ENCODE measurements around the gene IL17RC.

GRCh38 chr3:9903238-9903624 lies 13.7 kb upstream of the IL17RC start:
- TF ChIP-seq CTCF (IDR thresholded peaks at IDR 0.05; ENCODE audit: low read length), result no peak
- TF ChIP-seq EZH2 (IDR thresholded peaks at IDR 0.05; ENCODE audit: borderline replicate concordance, low read length), result no peak
